OCI-LY7 (cell line): ENCODE data around the gene TMEM272.

ENCODE experiments used
- EZH2phosphoT487 ChIP-seq: fragments of 200-600 bp; sonication (generic); IDR thresholded peaks from 2 replicates; pipeline ENCODE4 v1.6.1; 2018; ENCODE audit warnings: low read depth, borderline replicate concordance, mild to moderate bottlenecking, mixed run types, antibody characterized with exemption, low read length, moderate library complexity, mixed read lengths
- TF ChIP-seq, protein P1 (sequence below): fragments of 200-600 bp; sonication (generic); conservative IDR thresholded peaks from 2 replicates; pipeline ENCODE4 v1.5.1; 2014; ENCODE audit warnings: mild to moderate bottlenecking, antibody characterized with exemption, low read length, moderate library complexity, mixed read lengths

- TF ChIP-seq, protein P1, sequence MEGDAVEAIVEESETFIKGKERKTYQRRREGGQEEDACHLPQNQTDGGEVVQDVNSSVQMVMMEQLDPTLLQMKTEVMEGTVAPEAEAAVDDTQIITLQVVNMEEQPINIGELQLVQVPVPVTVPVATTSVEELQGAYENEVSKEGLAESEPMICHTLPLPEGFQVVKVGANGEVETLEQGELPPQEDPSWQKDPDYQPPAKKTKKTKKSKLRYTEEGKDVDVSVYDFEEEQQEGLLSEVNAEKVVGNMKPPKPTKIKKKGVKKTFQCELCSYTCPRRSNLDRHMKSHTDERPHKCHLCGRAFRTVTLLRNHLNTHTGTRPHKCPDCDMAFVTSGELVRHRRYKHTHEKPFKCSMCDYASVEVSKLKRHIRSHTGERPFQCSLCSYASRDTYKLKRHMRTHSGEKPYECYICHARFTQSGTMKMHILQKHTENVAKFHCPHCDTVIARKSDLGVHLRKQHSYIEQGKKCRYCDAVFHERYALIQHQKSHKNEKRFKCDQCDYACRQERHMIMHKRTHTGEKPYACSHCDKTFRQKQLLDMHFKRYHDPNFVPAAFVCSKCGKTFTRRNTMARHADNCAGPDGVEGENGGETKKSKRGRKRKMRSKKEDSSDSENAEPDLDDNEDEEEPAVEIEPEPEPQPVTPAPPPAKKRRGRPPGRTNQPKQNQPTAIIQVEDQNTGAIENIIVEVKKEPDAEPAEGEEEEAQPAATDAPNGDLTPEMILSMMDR = no peak
- TF ChIP-seq EZH2phosphoT487 = no peak
Measured at GRCh38 chr13:51814071-51814470, 30.9 kb downstream of the TMEM272 start.
